RWPE2 (cell line): ENCODE data around the gene PIN1.

Source experiments
- ATAC-seq: fragments of 200-7000 bp; cut with Tn5 transposase; 3 replicates; pipeline ENCODE4 v1.9.1; 2021; ENCODE audit warnings: low read depth
- DNase-seq: peaks from one replicate; pipeline ENCODE4 v3.0.0-alpha.2; 2020; ENCODE audit warnings: low spot score
- H3K27ac ChIP-seq: fragments of 450-650 bp; 2 replicates; pipeline ENCODE4 v1.5.1; 2017; ENCODE audit warnings: mild to moderate bottlenecking; ENCODE audit not compliant: poor library complexity, severe bottlenecking
- H3K27me3 ChIP-seq: fragments of 250-450 bp; sonication (Bioruptor Pico); 2 replicates; pipeline ENCODE4 v1.5.1; 2021; ENCODE audit warnings: mild to moderate bottlenecking, moderate library complexity; ENCODE audit not compliant: insufficient read depth, poor library complexity, severe bottlenecking
- H3K36me3 ChIP-seq: fragments of 250-450 bp; sonication (Bioruptor Pico); 2 replicates; pipeline ENCODE4 v1.5.1; 2020; ENCODE audit warnings: low read depth, mild to moderate bottlenecking, moderate library complexity
- H3K4me1 ChIP-seq: fragments of 250-450 bp; sonication (Bioruptor Pico); 2 replicates; pipeline ENCODE4 v1.5.1; 2021; ENCODE audit warnings: mild to moderate bottlenecking, moderate library complexity; ENCODE audit not compliant: insufficient read depth, poor library complexity, severe bottlenecking
- H3K4me3 ChIP-seq: fragments of 250-450 bp; sonication (Bioruptor Pico); 2 replicates; pipeline ENCODE4 v1.5.1; 2021; ENCODE audit warnings: mild to moderate bottlenecking, moderate library complexity; ENCODE audit not compliant: severe bottlenecking
- H3K9me3 ChIP-seq: fragments of 250-450 bp; sonication (Bioruptor Pico); 2 replicates; pipeline ENCODE4 v1.5.1; 2021; ENCODE audit warnings: mild to moderate bottlenecking, moderate library complexity; ENCODE audit not compliant: severe bottlenecking
- TF ChIP-seq, protein P1 (sequence below): fragments of 450-650 bp; IDR thresholded peaks from one replicate; pipeline ENCODE4 v1.5.1; 2017; ENCODE audit warnings: mild to moderate bottlenecking, moderate library complexity; ENCODE audit not compliant: poor library complexity, severe bottlenecking

The PIN1 gene

DNA sequence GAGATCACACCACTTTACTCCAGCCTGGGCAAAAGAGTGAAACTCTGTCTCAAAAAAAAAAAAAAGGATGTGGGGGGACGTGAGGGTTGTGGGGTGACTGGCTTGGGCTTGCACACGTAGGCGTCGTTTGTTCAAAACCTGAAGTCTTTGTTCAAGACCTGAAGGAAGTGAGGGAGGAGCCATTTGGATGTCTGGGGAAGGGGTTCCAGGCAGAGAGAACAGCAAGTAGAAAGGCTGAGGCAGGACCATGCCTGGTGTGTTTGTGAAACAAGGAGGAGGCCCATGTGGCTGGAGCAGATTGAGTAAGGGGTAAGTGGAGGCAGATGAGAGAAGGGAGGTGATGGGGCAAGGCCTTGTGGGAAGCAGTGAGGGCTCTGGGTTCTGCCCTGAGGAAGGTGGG lies 27.8 kb downstream of the PIN1 start:
- Histone ChIP-seq H3K4me1 (no peaks in the 10 kb centered on the region), H3K27me3 (no peaks in the 10 kb centered on the region), H3K27ac (no peak overlapping the region), H3K36me3 (no peaks in the 10 kb centered on the region), H3K9me3 (no peaks in the 10 kb centered on the region), H3K4me3 (no peak overlapping the region)
- no peak for ATAC-seq
- no peak for DNase-seq
- TF ChIP-seq, protein P1, sequence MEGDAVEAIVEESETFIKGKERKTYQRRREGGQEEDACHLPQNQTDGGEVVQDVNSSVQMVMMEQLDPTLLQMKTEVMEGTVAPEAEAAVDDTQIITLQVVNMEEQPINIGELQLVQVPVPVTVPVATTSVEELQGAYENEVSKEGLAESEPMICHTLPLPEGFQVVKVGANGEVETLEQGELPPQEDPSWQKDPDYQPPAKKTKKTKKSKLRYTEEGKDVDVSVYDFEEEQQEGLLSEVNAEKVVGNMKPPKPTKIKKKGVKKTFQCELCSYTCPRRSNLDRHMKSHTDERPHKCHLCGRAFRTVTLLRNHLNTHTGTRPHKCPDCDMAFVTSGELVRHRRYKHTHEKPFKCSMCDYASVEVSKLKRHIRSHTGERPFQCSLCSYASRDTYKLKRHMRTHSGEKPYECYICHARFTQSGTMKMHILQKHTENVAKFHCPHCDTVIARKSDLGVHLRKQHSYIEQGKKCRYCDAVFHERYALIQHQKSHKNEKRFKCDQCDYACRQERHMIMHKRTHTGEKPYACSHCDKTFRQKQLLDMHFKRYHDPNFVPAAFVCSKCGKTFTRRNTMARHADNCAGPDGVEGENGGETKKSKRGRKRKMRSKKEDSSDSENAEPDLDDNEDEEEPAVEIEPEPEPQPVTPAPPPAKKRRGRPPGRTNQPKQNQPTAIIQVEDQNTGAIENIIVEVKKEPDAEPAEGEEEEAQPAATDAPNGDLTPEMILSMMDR = no peak

DNA sequence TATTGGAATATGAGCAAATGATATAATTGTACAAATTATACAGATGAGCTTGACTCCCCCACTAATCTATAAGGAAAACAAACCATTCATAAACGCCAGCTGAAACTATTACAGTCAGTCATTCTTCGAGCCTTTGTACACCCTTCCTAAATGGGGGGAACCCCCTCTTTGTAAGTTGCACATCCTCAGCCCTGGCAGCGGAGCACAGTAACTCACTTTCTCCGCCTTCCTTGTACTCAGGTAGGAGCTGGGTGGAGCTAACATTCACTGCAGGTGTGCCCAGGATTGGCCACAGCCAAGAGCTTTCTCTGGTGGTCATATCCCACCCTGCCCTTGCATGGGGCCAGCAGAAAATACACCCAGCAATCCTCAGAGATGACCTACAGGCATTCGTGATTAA lies 28.6 kb downstream of the PIN1 start:
- Histone ChIP-seq H3K36me3 (no peaks in the 10 kb centered on the region), H3K4me3 (no peak overlapping the region), H3K27me3 (no peaks in the 10 kb centered on the region), H3K9me3 (no peaks in the 10 kb centered on the region), H3K27ac (no peak overlapping the region), H3K4me1 (no peaks in the 10 kb centered on the region)
- ATAC-seq (no peak), DNase-seq (no peak)
- TF ChIP-seq, protein P1 = no peak

DNA sequence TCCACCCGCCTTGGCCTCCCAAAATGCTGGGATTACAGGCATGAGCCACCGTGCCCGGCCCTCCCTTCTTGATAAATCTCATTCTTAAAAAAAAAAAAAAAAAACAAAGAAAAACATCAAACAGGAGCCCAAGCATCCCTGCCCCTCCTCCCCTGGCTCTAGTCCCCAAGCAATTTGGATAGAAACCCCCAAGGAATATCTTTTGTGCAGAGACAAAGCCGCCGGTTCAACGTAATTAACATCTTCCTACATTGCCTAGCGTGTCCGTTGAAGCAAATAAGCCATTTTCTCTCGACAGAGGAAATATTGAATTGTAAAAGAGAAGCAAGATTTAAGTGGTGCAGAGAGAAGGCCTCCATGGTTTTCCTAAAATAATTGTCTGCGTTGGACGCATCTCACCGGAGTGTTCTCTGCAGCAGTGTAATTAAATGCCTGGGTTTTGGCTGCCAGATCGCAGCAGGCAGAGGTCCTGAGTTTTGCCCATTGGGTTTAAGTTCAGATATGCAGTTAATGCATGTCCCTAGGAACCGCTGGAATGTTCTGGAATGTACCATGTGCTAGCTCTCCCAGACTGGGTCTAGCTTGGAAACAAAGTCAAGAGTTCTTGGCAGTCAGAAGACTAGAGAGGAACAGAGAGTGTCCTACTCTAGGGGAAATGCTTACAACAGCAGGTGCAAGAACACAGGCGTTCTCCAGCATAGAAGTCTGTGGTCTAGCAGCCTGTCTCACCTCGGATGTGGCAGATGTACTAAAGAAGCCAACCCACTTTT lies 30.8 kb downstream of the PIN1 start:
- TF ChIP-seq, protein P1 = no peak
- H3K27me3 ChIP-seq = no peaks in the 10 kb centered on the region
- DNase-seq (no peak), ATAC-seq (no peak)
- H3K4me1 ChIP-seq = no peaks in the 10 kb centered on the region
- H3K9me3 ChIP-seq = no peaks in the 10 kb centered on the region
- no peak overlapping the region for H3K27ac ChIP-seq
- H3K4me3 ChIP-seq = no peak overlapping the region
- no peaks in the 10 kb centered on the region for H3K36me3 ChIP-seq

DNA sequence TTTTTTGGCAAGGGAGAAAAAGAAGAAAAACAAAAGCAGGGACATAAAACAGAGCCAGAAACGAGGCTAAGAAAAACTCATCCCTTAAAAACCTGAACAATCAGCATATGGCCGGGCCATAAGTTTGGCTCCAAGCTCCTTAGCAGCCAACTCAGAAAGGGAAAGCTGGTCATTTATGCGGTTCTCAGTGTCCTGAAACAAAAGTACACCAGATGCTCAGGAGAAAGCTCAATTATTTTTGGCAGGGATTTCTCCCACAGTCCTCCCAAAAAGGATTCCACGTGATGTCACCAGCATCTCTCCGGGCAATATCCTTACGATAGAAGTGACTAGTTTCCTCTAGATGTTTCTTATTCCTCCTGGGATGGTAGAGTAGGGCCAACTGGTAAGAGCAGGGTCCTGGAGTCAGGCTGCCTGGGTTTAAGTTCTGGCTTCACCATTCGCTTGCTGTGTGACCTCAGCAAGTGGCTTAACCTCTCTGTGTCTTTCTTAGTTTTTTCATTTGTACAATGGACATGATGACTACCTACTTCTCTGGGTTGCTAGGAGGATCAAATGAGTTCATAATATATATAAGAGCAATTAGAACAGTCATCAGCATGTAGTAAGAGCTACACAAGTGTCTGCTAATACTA lies 34.0 kb downstream of the PIN1 start:
- Histone ChIP-seq H3K27ac (no peak overlapping the region), H3K4me1 (no peaks in the 10 kb centered on the region), H3K4me3 (no peak overlapping the region), H3K27me3 (no peaks in the 10 kb centered on the region), H3K36me3 (no peaks in the 10 kb centered on the region), H3K9me3 (no peaks in the 10 kb centered on the region)
- no peak for DNase-seq
- TF ChIP-seq, protein P1 = no peak
- no peak for ATAC-seq
